GM12891 (cell line): Measurements from ENCODE around the gene IPO9.

Experiments
- POLR2A ChIP-seq: IDR thresholded peaks from 2 replicates; pipeline ENCODE4 v1.6.1; 2011; ENCODE audit warnings: low read depth, low read length, control low read depth
- POLR2AphosphoS5 ChIP-seq: IDR thresholded peaks from 2 replicates; pipeline ENCODE4 v1.6.1; 2011; ENCODE audit warnings: low read depth, low read length, control low read depth

GRCh38 chr1:201834621-201835020, 5.7 kb downstream of the IPO9 start:
- TF ChIP-seq POLR2A, result no peak
- TF ChIP-seq POLR2AphosphoS5, result no peak
